GM19043 (cell line): ENCODE data around the gene SOX18.

ENCODE experiments used
- ATAC-seq: cut with Tn5 transposase; IDR thresholded peaks from one replicate; pipeline ENCODE4 v1.9.1; 2021; ENCODE audit warnings: low read depth; ENCODE audit not compliant: unreplicated experiment

SOX18 gene

GRCh38 chr20:64069209-64069613 is 19.8 kb upstream of the SOX18 start:
- ATAC-seq: no peak

- ATAC-seq: no peak
These were observed 19.2 kb upstream of the SOX18 start for GRCh38 chr20:64068386-64069208.

GRCh38 chr20:64067733-64068307 is 18.4 kb upstream of the SOX18 start:
- ATAC-seq: no peak

- ATAC-seq: no peak
These were observed 17.7 kb upstream of the SOX18 start for GRCh38 chr20:64067005-64067632.

GRCh38 chr20:64065974-64066343 is 16.5 kb upstream of the SOX18 start:
- ATAC-seq: peak; percentile 49

GRCh38 chr20:64065062-64065973 is 15.9 kb upstream of the SOX18 start:
- no peak for ATAC-seq

GRCh38 chr20:64064145-64064698 is 14.8 kb upstream of the SOX18 start:
- ATAC-seq: no peak

- no peak for ATAC-seq
These were observed 14.1 kb upstream of the SOX18 start for GRCh38 chr20:64063389-64064144.

- peak; percentile 69 for ATAC-seq
These were observed 13.4 kb upstream of the SOX18 start, which contains the start of gene TCEA2 for GRCh38 chr20:64062596-64063388. TCEA2 (plus strand) TSS chr20:64063198; CDS start chr20:64063313, 115 bp downstream.

- no peak for ATAC-seq
These were observed 12.8 kb upstream of the SOX18 start for GRCh38 chr20:64062276-64062595.

GRCh38 chr20:64058536-64058935 is 9.1 kb upstream of the SOX18 start:
- no peak for ATAC-seq

- ATAC-seq: peak; percentile 48
These were observed 8.4 kb upstream of the SOX18 start for GRCh38 chr20:64057628-64058498.

- no peak for ATAC-seq
These were observed 7.6 kb upstream of the SOX18 start for GRCh38 chr20:64056889-64057627.

GRCh38 chr20:64056639-64056888 is 7.1 kb upstream of the SOX18 start:
- ATAC-seq: no peak

- no peak for ATAC-seq
These were observed 6.6 kb upstream of the SOX18 start for GRCh38 chr20:64055893-64056638.

- no peak for ATAC-seq
These were observed 6.0 kb upstream of the SOX18 start for GRCh38 chr20:64055396-64055892.
